Measurements from ENCODE around the gene PTPRN2.

- TF ChIP-seq MAX (IDR thresholded peaks at IDR 0.05; ENCODE audit: low read depth) (no peak), CTCF (IDR thresholded peaks at IDR 0.05) (no peak), TAF1 (IDR thresholded peaks at IDR 0.05; ENCODE audit: borderline replicate concordance, low read depth, low read length) (no peak), SMC3 (IDR thresholded peaks at IDR 0.05; ENCODE audit: low read depth, low read length) (no peak), REST (IDR thresholded peaks at IDR 0.05; ENCODE audit: low read depth, low read length) (no peak), POLR2AphosphoS5 (IDR thresholded peaks at IDR 0.05; ENCODE audit: low read depth, low read length) (no peak), GABPA (IDR thresholded peaks at IDR 0.05; ENCODE audit: low read depth) (no peak), EP300 (IDR thresholded peaks at IDR 0.05; ENCODE audit: borderline replicate concordance in 1 of 2, low read depth in 1 of 2, low read length in 1 of 2) (no peak), RXRA (IDR thresholded peaks at IDR 0.05; ENCODE audit: borderline replicate concordance, low read depth) (no peak), MXI1 (IDR thresholded peaks at IDR 0.05; ENCODE audit: low read depth, low read length) (no peak), IRF3 (IDR thresholded peaks at IDR 0.05; ENCODE audit: low read depth, low read length) (no peak)
Observed at GRCh38 chr7:158618745-158619140, 31.1 kb upstream of the PTPRN2 start.
